Gastroesophageal sphincter (tissue), 3 donors: ENCODE measurements around the gene ATP6V0B.

Source experiments
- CTCF ChIP-seq, 4 experiments: fragments of 200-600 bp in 2 of 4; fragments of 450-650 bp in 2 of 4; sonication (generic) in 1 of 4; IDR thresholded peaks; one replicate each; pipeline ENCODE4 v1.5.1; 2017 to 2019; ENCODE audit warnings: antibody characterized with exemption in 4 of 4, mild to moderate bottlenecking in 2 of 4, moderate library complexity in 2 of 4
- POLR2A ChIP-seq, 2 donors: fragments of 450-650 bp; IDR thresholded peaks; one replicate each; pipeline ENCODE4 v1.6.1; 2017; ENCODE audit warnings: antibody characterized with exemption in 2 of 2, mild to moderate bottlenecking in 2 of 2, moderate library complexity in 1 of 2
- POLR2AphosphoS5 ChIP-seq: sonication (generic); formaldehyde crosslinking; IDR thresholded peaks from one replicate; pipeline ENCODE4 v1.6.1; 2017; ENCODE audit warnings: antibody characterized with exemption

DNA sequence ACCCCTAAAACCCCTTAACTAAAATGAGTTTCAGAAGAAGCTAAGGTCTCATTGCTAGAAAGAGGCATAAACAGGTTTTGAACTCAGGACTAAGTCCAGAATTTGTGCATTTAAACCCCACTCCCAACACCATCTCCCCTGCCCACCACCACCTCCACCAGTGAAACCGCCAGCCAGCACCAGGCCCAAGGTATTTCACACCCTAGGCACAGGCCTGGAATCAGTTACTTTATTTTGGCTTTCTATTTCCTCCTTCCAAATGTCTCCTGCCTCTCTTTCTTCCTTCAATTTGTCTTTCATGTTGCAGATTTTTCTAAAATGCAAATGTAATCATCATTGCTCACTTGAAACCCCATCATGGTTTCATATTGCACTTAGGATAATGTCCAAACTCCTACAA lies 29.9 kb upstream of the ATP6V0B start:
- TF ChIP-seq CTCF (IDR thresholded peaks at IDR 0.05): no peak
- TF ChIP-seq POLR2A (IDR thresholded peaks at IDR 0.05): no peak
- no peak for TF ChIP-seq POLR2AphosphoS5
